Mesothelial cell of epicardium (in vitro differentiated cells): ENCODE measurements around the gene OTUB2. TPM values are rescaled to one million over a fixed set of nuclear protein-coding genes. Genes with fewer than 3 reads are reported as not detected.

Experiments
- DNase-seq, 2 experiments: peaks; one replicate each; pipeline ENCODE4 v3.0.0; 2021; ENCODE audit warnings: low spot score in 2 of 2; ENCODE audit not compliant: unreplicated experiment in 2 of 2
- H3K27ac Mint-ChIP-seq: 2 replicates; pipeline ENCODE4 v1.8.0; 2021; ENCODE audit warnings: mixed read lengths
- H3K27me3 Mint-ChIP-seq: 2 replicates; pipeline ENCODE4 v1.8.0; 2021; ENCODE audit warnings: low read depth, mixed read lengths
- H3K36me3 Mint-ChIP-seq: 2 replicates; pipeline ENCODE4 v1.8.0; 2021; ENCODE audit warnings: mixed read lengths
- H3K4me1 Mint-ChIP-seq: 2 replicates; pipeline ENCODE4 v1.8.0; 2021; ENCODE audit warnings: mixed read lengths
- H3K4me3 Mint-ChIP-seq: 2 replicates; pipeline ENCODE4 v1.8.0; 2021; ENCODE audit warnings: mild to moderate bottlenecking, moderate library complexity, mixed read lengths
- H3K9me3 Mint-ChIP-seq: 2 replicates; pipeline ENCODE4 v1.8.0; 2021; ENCODE audit warnings: mixed read lengths
- total RNA-seq: library from RNA; stranded (reverse); gene quantifications from 3 replicates; pipeline ENCODE4 v1.2.1, GENCODE V29; 2021
- TF ChIP-seq, protein P1 (sequence below): fragments of 200-600 bp; sonication (generic); IDR thresholded peaks from one replicate; pipeline ENCODE4 v1.5.0; 2021; ENCODE audit warnings: antibody characterized with exemption; ENCODE audit not compliant: unreplicated experiment

Gene OTUB2
- total RNA-seq, 1 donor from 2014 or later: 6.6 TPM

GRCh38 chr14:94044476-94045091 is 18.4 kb downstream of the OTUB2 start:
- Mint-ChIP-seq H3K27ac (no peak overlapping the region), H3K36me3 (no peaks in the 10 kb centered on the region), H3K4me1 (peaks cover 14% of the 10 kb centered on the region), H3K9me3 (no peaks in the 10 kb centered on the region), H3K4me3 (no peak overlapping the region), H3K27me3 (no peaks in the 10 kb centered on the region)
- DNase-seq: no peak
- TF ChIP-seq, protein P1, sequence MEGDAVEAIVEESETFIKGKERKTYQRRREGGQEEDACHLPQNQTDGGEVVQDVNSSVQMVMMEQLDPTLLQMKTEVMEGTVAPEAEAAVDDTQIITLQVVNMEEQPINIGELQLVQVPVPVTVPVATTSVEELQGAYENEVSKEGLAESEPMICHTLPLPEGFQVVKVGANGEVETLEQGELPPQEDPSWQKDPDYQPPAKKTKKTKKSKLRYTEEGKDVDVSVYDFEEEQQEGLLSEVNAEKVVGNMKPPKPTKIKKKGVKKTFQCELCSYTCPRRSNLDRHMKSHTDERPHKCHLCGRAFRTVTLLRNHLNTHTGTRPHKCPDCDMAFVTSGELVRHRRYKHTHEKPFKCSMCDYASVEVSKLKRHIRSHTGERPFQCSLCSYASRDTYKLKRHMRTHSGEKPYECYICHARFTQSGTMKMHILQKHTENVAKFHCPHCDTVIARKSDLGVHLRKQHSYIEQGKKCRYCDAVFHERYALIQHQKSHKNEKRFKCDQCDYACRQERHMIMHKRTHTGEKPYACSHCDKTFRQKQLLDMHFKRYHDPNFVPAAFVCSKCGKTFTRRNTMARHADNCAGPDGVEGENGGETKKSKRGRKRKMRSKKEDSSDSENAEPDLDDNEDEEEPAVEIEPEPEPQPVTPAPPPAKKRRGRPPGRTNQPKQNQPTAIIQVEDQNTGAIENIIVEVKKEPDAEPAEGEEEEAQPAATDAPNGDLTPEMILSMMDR: no peak

- H3K9me3 Mint-ChIP-seq: no peaks in the 10 kb centered on the region
- no peak overlapping the region for H3K27ac Mint-ChIP-seq
- H3K27me3 Mint-ChIP-seq: no peaks in the 10 kb centered on the region
- H3K4me1 Mint-ChIP-seq: peaks cover 14% of the 10 kb centered on the region
- peaks cover 4% of the 10 kb centered on the region for H3K36me3 Mint-ChIP-seq
- TF ChIP-seq, protein P1: no peak
- H3K4me3 Mint-ChIP-seq: no peak overlapping the region
- no peak for DNase-seq
Measured at GRCh38 chr14:94045101-94045500, 19.0 kb downstream of the OTUB2 start.

DNA sequence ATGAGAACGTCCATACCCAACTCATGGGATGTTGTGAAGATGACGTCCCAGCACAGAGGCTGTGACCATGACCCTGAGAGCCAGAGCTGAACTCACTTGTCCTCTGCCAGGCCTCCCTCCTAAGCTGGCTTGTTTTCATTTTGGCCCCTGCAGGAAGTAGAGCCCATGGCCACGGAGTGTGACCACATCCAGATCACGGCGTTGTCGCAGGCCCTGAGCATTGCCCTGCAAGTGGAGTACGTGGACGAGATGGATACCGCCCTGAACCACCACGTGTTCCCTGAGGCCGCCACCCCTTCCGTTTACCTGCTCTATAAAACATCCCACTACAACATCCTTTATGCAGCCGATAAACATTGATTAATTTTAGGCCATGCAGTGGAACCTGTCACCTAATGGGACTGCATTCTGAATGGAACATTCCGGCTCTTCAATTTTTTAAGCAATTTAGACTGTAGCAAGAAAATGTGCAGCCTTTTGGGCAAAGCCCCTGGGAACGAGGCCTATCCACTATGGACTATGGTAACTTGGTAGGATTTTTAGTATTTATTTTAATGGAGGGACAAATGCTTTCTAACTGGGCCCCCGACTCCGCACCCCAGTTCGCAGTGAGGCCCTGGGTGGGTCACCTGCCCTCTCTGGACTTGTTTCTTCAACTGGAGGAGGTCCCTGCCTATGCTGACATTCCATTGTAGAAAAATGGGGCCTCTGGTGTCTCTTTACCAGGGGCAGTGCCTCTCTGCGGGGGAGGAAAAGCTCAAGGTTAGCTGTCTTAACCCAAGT is 19.6 kb downstream of the OTUB2 start:
- no peak overlapping the region for H3K4me3 Mint-ChIP-seq

GRCh38 chr14:94046696-94047250 is 20.6 kb downstream of the OTUB2 start:
- Mint-ChIP-seq H3K36me3 (peaks cover 17% of the 10 kb centered on the region), H3K27me3 (no peaks in the 10 kb centered on the region), H3K27ac (no peak overlapping the region), H3K9me3 (no peaks in the 10 kb centered on the region), H3K4me3 (no peak overlapping the region), H3K4me1 (peaks cover 16% of the 10 kb centered on the region)
- TF ChIP-seq, protein P1: no peak
- DNase-seq: no peak

More for the DNA sequence above, 19.6 kb downstream of the OTUB2 start:
- Mint-ChIP-seq H3K4me1 (peaks cover 14% of the 10 kb centered on the region), H3K36me3 (peaks cover 9% of the 10 kb centered on the region), H3K27me3 (no peaks in the 10 kb centered on the region), H3K27ac (no peak overlapping the region), H3K9me3 (no peaks in the 10 kb centered on the region)
- no peak for DNase-seq
- TF ChIP-seq, protein P1: no peak

GRCh38 chr14:94047581-94047980 is 21.4 kb downstream of the OTUB2 start:
- DNase-seq: no peak
- Mint-ChIP-seq H3K4me3 (no peak overlapping the region), H3K36me3 (peaks cover 24% of the 10 kb centered on the region), H3K4me1 (peaks cover 16% of the 10 kb centered on the region), H3K27me3 (no peaks in the 10 kb centered on the region), H3K9me3 (no peaks in the 10 kb centered on the region), H3K27ac (no peak overlapping the region)
- TF ChIP-seq, protein P1: no peak
